ENCODE measurements around the gene PPCDC.

GRCh38 chr15:75081150-75081549 is 57.8 kb downstream of the PPCDC start:
- TF ChIP-seq CTCF (conservative IDR thresholded peaks at IDR 0.05 in 1 of 2, IDR thresholded peaks at IDR 0.05 in 1 of 2; ENCODE audit: extremely low read depth in 1 of 2, insufficient read depth in 1 of 2, low read depth in 1 of 2, low read length in 2 of 2) (no peak), EZH2 (IDR thresholded peaks at IDR 0.05; ENCODE audit: borderline replicate concordance, low read length) (no peak)

Data from mammary epithelial cell (primary cell).